Superior temporal gyrus (tissue), 1 donor: ENCODE measurements around the gene KDM4E.
"Not testable (repeated sequence)": the region's sequence is repeated elsewhere in the genome, so short reads cannot be mapped to it uniquely, and the experiment has no call there.

Source experiments
- DNase-seq: peaks from one replicate; pipeline ENCODE4 v3.0.0-alpha.2; 2016; ENCODE audit errors: extremely low spot score

The KDM4E gene

GRCh38 chr11:95024958-95025357 is at the start of gene KDM4E:
Gene KDM4E, plus strand, starts transcription at chr11:95025258. Its CDS starts 300 bp downstream, at chr11:95025558.
- no peak for DNase-seq

GRCh38 chr11:94975599-94975998 is 49.5 kb upstream of the KDM4E start:
- DNase-seq = no peak

- DNase-seq = no peak
Observed at GRCh38 chr11:94987378-94987777, 37.7 kb upstream of the KDM4E start.

DNA sequence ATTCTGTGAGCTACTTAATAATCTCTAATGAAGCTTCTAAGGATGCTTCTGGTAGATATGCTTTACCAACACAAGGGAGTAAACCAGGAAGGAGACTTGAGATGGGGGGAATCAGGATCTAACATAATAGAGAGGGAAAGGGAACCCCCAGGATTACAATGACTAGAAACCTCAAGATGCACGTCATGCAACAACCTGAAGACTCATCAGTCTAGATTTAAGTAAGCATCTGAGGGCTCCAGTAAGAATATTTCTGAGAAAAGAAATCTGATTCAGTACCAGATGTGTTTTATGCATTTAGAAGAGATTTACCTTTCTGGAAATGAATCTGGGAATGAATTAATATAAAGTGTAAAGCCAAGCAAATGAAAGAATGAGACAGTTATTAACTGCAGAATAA is 36.3 kb upstream of the KDM4E start:
- no peak for DNase-seq

DNA sequence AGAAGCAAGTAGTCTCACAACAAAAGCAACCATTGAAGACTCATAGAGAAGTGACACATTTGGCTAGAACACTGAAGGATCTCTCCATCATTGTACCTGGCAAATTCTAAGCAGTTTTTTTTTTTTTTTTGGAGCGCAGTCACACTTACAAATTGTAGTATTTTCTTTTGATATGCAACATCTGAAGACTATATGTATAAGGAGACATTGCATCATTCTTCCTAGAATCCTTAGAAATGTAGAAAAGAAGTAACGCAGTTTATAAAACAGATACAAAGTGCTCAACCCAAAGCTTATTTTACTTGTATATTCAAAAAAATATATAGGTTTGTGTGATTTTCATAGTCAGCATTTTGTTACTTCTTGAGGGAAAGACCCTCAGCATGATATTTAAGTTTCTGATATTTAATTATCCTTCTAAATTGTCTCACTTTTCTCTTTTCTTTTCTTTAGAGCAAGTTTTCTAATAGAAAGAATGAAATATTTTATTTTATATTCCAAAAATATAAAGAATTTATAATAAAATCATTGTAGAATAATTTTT is 31.6 kb upstream of the KDM4E start:
- DNase-seq = no peak

DNA sequence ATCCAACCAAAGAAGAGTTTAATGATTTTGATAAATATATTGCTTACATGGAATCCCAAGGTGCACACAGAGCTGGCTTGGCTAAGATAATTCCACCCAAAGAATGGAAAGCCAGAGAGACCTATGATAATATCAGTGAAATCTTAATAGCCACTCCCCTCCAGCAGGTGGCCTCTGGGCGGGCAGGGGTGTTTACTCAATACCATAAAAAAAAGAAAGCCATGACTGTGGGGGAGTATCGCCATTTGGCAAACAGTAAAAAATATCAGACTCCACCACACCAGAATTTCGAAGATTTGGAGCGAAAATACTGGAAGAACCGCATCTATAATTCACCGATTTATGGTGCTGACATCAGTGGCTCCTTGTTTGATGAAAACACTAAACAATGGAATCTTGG is 27.6 kb upstream of the KDM4E start:
- no peak for DNase-seq

DNA sequence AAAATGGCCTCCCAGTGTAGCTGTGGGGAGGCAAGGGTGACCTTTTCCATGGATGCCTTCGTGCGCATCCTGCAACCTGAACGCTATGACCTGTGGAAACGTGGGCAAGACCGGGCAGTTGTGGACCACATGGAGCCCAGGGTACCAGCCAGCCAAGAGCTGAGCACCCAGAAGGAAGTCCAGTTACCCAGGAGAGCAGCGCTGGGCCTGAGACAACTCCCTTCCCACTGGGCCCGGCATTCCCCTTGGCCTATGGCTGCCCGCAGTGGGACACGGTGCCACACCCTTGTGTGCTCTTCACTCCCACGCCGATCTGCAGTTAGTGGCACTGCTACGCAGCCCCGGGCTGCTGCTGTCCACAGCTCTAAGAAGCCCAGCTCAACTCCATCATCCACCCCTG is 26.8 kb upstream of the KDM4E start:
- no peak for DNase-seq

DNA sequence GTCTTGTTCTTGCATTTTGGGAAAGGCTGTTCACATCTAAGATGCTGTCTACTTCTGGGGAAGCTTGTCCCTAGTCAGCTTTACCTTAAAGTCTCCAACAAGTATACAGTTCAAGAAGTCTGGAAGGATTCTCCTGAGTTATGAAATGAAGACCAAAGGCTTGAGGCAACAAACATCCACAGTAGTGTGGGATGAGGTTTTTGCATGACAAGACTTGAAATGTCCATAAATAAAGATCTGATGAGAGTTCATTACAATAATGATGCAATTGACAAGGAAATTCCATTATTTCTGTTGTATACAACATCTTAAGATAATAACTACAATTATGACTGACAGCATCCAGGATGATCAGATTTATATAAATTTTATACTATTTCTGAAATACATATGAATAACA is 21.3 kb upstream of the KDM4E start:
- no peak for DNase-seq

GRCh38 chr11:95005642-95006041 is 19.4 kb upstream of the KDM4E start:
- DNase-seq = no peak

GRCh38 chr11:95011376-95011775 is 13.7 kb upstream of the KDM4E start:
- no peak for DNase-seq

DNA sequence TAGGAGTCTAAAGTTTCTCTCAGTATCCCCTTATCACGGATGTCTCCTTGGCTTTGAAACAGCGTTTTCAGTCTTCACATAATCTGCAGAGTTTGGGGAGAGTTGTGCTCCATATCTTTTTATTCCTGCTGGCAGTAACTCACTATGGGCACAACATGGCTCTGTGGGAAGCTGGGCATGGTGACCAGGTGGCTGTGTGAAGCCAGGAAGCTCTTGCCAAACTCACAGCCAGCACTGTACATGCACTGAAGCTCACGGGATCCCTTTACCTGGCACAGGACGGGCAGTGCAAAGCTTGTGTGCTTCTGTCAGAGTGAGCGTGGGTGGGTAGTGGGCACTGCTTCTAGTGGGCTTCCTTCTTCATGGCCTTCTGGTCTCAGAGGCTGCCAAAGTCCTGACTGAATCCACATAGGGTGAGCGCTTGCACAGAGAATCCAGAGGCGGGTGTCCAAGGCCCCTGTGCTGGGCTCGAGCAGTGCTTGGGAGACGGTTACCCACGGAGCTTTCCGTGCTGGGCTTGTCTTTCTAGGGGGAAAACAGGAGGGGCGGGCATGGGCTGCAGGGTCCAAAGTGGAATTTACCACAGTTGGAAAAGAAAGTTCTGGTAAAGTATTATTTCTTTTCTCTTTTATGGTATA is 10.8 kb upstream of the KDM4E start:
- no peak for DNase-seq

GRCh38 chr11:95016139-95016538 is 8.9 kb upstream of the KDM4E start:
- DNase-seq = no peak

DNA sequence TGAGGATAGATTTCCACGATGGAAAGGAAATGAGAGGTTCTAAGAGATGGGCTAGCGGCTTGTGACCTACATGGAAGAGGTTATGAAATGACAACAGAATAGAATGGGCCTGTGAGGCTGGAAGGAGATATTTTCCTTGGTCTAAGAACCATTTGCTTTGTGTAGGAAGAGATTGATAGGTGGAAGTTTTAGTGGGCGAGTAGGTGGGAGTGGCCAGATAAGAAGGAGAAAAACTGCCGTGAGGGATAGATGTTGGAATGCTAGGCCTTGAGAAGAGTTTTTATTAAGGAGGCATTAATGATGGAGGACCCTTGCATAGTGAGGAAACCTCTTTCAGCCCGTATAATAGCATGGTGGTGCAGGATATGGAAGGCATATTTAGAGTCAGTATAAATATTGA is 3.6 kb upstream of the KDM4E start:
- DNase-seq = not testable (repeated sequence)

DNA sequence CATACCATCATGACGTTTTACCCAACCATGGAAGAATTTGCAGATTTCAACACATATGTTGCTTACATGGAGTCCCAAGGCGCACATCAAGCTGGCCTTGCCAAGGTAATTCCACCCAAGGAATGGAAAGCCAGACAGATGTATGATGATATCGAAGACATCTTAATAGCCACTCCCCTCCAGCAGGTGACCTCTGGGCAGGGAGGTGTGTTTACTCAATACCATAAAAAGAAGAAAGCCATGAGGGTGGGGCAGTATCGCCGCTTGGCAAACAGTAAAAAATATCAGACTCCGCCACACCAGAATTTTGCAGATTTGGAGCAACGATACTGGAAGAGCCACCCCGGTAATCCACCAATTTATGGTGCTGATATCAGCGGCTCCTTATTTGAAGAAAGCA is 536 bp downstream of the KDM4E start:
- not testable (repeated sequence) for DNase-seq

GRCh38 chr11:95028357-95028756 is 3.3 kb downstream of the KDM4E start:
- DNase-seq = no peak

DNA sequence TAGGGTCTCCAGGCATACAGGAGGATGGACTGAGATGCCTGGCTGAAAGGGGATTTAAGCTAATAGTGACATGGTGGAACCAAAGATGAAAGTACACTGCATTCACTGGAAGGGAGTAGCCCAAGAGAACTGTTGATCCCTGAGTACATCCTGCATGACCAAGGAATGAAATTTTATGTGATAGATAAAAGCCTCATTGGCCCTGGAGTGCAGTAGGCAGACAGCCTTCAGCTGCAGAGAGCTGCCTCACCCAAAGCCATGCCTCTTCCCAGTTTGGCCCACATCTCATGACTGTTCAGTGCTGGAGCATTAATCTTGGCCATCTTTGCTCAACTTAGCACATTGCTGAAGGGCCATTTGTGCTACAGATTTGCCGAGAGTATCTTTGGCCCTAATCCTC is 8.0 kb downstream of the KDM4E start:
- no peak for DNase-seq

DNA sequence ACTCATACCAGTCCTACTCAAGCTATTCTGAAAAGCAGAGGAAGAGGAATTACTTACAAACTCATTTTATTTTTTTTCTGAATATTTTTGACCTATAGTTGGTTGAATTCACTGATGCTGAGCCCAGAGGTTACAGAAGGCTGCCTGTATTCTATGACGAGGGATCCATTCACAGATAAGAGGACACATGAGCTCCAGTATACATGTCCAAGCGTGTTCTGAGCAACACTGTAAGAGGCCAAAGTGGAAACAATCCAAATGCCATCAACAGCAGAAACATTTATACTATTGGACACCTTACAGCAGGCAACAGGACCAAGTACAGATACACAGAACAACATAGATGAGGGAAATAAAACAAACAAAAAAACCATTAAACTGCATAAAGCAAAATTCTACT is 10.3 kb downstream of the KDM4E start:
- DNase-seq = no peak

- not testable (repeated sequence) for DNase-seq
Observed at GRCh38 chr11:95037356-95038035, 12.4 kb downstream of the KDM4E start.

- no peak for DNase-seq
Observed at GRCh38 chr11:95042239-95042638, 17.2 kb downstream of the KDM4E start.

- DNase-seq = no peak
Observed at GRCh38 chr11:95042906-95043305, 17.8 kb downstream of the KDM4E start.

GRCh38 chr11:95044010-95044409 is 19.0 kb downstream of the KDM4E start:
- no peak for DNase-seq

DNA sequence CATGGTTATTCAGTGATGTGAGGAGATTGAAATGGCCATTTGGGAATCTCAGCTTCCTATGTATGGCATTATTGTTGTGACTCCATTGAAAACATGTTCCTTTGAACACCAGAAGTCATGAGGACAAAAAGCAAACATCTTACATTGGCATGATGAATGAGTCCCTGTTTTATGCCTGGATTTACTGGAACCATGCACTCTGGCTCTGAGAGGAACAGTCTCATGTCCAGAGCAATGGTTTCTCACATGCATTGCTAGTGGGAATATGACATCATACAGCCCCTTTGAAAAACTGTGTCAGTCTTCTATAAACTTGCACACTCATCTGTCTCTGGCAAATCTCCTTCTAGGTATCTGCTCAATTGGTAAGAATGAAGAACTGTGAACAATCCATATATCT is 20.8 kb downstream of the KDM4E start:
- DNase-seq = no peak

- DNase-seq = not testable (repeated sequence)
Observed at GRCh38 chr11:95049122-95049521, 24.1 kb downstream of the KDM4E start, which contains the start of gene KDM4F. Gene KDM4F, plus strand, starts transcription at chr11:95049422.
